Large intestine (tissue), 3 donors: Measurements from ENCODE around the gene XRN2. TPM values are rescaled to one million over a fixed set of nuclear protein-coding genes. Genes with fewer than 3 reads are reported as not detected.

Experiments
- DNase-seq, 2 donors: peaks; one replicate each; pipeline versions ENCODE4 v3.0.0 to v3.0.0-alpha.2; 2013
- H3K27ac ChIP-seq: one replicate; pipeline ENCODE4 v1.5.1; 2013; ENCODE audit warnings: low read length
- H3K27me3 ChIP-seq: 2 replicates; pipeline ENCODE4 v1.6.1; 2013; ENCODE audit warnings: low read length; ENCODE audit not compliant: control insufficient read depth, insufficient read depth
- H3K36me3 ChIP-seq: 2 replicates; pipeline ENCODE4 v1.6.1; 2013; ENCODE audit warnings: low read length; ENCODE audit not compliant: control insufficient read depth, insufficient read depth
- H3K4me1 ChIP-seq: one replicate; pipeline ENCODE4 v1.6.1; 2013; ENCODE audit warnings: low read length; ENCODE audit not compliant: control insufficient read depth, insufficient read depth
- H3K4me3 ChIP-seq: one replicate; pipeline ENCODE4 v1.5.1; 2013; ENCODE audit warnings: low read length
- H3K9me3 ChIP-seq: one replicate; pipeline ENCODE4 v1.6.1; 2013; ENCODE audit warnings: mild to moderate bottlenecking, low read depth, low read length, moderate library complexity; ENCODE audit not compliant: control insufficient read depth
- WGBS: methylation state at CpG from one replicate; pipeline ENCODE4 v1.1.5; 2013; ENCODE audit warnings: low lambda C conversion rate; ENCODE audit not compliant: insufficient coverage; 5-methylcytosine and 5-hydroxymethylcytosine counted together
- polyA plus RNA-seq: library from polyadenylated mRNA; unstranded; fragments of 120-200 nt; gene quantifications from one replicate; pipeline ENCODE4 v1.2.1, GENCODE V29; 2013

XRN2 gene
- polyA plus RNA-seq, 1 donor, result 52.7 TPM

- Histone ChIP-seq H3K27me3 (no peaks in the 10 kb centered on the region), H3K27ac (no peak overlapping the region), H3K4me1 (no peaks in the 10 kb centered on the region), H3K4me3 (no peak overlapping the region), H3K9me3 (no peaks in the 10 kb centered on the region), H3K36me3 (peaks cover 48% of the 10 kb centered on the region)
- DNase-seq, result no peak
- no CpG with 5 or more reads among the region's 5 CpGs for WGBS
These were observed 81.3 kb downstream of the XRN2 start for GRCh38 chr20:21384308-21384892.

GRCh38 chr20:21386111-21386510 is 83.0 kb downstream of the XRN2 start:
- H3K4me3 ChIP-seq, result no peak overlapping the region
- H3K4me1 ChIP-seq, result no peaks in the 10 kb centered on the region
- peaks cover 5% of the 10 kb centered on the region for H3K27me3 ChIP-seq
- no peak for DNase-seq
- H3K9me3 ChIP-seq, result no peaks in the 10 kb centered on the region
- H3K36me3 ChIP-seq, result peaks cover 42% of the 10 kb centered on the region
- no peak overlapping the region for H3K27ac ChIP-seq
- WGBS, result 100% methylated on average over 1 of the region's 5 CpGs

- no peaks in the 10 kb centered on the region for H3K4me1 ChIP-seq
- peaks cover 34% of the 10 kb centered on the region for H3K36me3 ChIP-seq
- no peak overlapping the region for H3K4me3 ChIP-seq
- no peak overlapping the region for H3K27ac ChIP-seq
- H3K9me3 ChIP-seq, result no peaks in the 10 kb centered on the region
- peaks cover 20% of the 10 kb centered on the region for H3K27me3 ChIP-seq
- no peak for DNase-seq
These were observed 84.4 kb downstream of the XRN2 start for GRCh38 chr20:21387528-21387927.

GRCh38 chr20:21388566-21388965 is 85.4 kb downstream of the XRN2 start:
- WGBS, result 100% methylated on average over 1 of the region's 1 CpG
- Histone ChIP-seq H3K9me3 (no peaks in the 10 kb centered on the region), H3K36me3 (peaks cover 30% of the 10 kb centered on the region), H3K4me3 (no peak overlapping the region), H3K27me3 (peaks cover 30% of the 10 kb centered on the region), H3K27ac (no peak overlapping the region), H3K4me1 (no peaks in the 10 kb centered on the region)
- DNase-seq, result no peak

- no peaks in the 10 kb centered on the region for H3K4me1 ChIP-seq
- H3K27ac ChIP-seq, result no peak overlapping the region
- WGBS, result 33% methylated on average over 1 of the region's 1 CpG
- peaks cover 24% of the 10 kb centered on the region for H3K36me3 ChIP-seq
- no peak overlapping the region for H3K4me3 ChIP-seq
- no peaks in the 10 kb centered on the region for H3K9me3 ChIP-seq
- peaks cover 38% of the 10 kb centered on the region for H3K27me3 ChIP-seq
- DNase-seq, result no peak
These were observed 86.2 kb downstream of the XRN2 start for GRCh38 chr20:21389368-21389767.

DNA sequence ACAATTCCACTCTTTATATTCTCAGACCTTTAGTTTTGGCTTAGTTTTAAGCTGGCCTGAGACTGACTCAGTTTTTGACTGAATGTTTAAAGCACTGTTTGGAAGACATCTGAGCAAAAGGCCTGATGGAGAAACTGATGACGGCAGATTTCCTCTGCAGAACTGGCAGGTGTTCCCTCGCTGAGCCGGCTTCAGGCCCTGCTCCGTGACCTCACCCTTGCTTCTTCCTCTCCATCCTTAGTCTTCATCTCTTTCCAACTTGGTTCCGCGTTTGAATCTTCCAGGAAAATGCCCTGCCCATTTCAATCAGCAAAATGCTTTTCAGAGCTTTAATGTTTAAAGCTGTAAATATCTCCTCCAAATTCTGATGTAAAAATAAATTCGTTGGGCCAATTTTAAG is 87.6 kb downstream of the XRN2 start:
- peaks cover 15% of the 10 kb centered on the region for H3K36me3 ChIP-seq
- no peaks in the 10 kb centered on the region for H3K4me1 ChIP-seq
- WGBS, result 80% methylated on average over 1 of the region's 7 CpGs
- H3K27ac ChIP-seq, result no peak overlapping the region
- no peaks in the 10 kb centered on the region for H3K9me3 ChIP-seq
- DNase-seq, result no peak
- H3K4me3 ChIP-seq, result no peak overlapping the region
- peaks cover 51% of the 10 kb centered on the region for H3K27me3 ChIP-seq

DNA sequence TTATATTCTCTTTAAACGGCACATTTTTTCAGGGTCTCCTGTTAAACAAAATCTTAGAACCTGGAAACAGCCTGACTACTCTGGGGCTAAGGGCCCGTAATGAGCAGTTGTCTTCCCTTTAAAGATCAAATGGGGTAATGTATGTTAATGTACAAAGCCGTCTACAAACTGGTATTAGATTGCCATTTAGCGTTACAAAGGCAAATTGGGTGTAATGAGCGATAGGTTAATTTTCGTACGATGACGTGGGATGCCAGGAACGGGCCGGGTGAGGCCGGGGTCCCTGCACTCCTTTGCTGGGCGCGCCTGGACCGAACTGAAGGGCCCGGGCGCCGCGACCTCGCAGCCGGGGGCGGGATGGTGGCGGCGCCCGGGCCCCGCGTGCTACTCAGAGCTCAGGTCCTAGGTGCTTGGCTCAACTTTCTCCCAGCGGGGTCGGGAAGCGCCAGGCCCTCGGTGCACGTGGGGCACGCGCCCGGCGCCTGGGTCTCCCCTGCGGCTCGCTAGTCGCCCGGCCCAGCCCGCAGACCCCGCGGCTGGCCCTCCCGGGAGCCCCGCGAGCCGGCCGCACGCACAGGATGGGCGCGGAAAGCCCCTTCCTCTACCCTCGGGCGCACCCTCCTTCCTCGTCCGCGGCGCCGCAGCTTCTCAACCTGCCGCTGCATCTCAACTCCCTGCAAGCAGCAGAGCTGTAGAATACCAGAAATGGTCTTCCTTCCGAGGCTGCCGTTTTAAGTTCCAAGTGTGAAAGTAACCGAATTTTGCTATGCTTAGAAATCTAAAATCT is 88.2 kb downstream of the XRN2 start:
- peaks cover 13% of the 10 kb centered on the region for H3K36me3 ChIP-seq
- H3K4me1 ChIP-seq, result no peaks in the 10 kb centered on the region
- H3K9me3 ChIP-seq, result no peaks in the 10 kb centered on the region
- WGBS, result 47% methylated on average over 3 of the region's 61 CpGs
- no peak overlapping the region for H3K4me3 ChIP-seq
- no peak overlapping the region for H3K27ac ChIP-seq
- peaks cover 55% of the 10 kb centered on the region for H3K27me3 ChIP-seq
- peak in 1 of 2 donors; percentile 31 for DNase-seq

DNA sequence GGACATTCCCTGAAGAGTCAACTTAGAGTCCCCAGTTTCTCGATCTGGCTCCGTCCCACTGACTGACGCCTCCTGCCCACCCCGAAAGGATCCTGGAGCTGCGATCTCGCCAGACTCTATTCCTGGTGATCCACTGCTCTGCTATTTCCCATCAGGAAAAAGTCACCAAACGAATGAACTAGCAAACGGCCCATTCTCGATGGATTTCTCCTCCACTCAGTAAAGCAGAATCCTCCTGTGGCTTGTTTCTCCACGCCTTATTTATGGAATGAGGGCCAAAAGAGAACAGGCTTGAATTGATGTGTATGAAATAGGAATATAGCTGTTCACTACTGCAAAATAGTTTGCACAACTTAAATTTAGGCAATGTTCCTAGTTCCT is 88.8 kb downstream of the XRN2 start:
- H3K36me3 ChIP-seq, result peaks cover 9% of the 10 kb centered on the region

GRCh38 chr20:21393166-21393565 is 90.0 kb downstream of the XRN2 start:
- no peak for DNase-seq
- WGBS, result 0% methylated on average over 1 of the region's 4 CpGs
- H3K4me1 ChIP-seq, result no peaks in the 10 kb centered on the region
- peaks cover 70% of the 10 kb centered on the region for H3K27me3 ChIP-seq
- no peak overlapping the region for H3K27ac ChIP-seq
- H3K36me3 ChIP-seq, result peaks cover 3% of the 10 kb centered on the region
- no peak overlapping the region for H3K4me3 ChIP-seq
- no peaks in the 10 kb centered on the region for H3K9me3 ChIP-seq

More for the DNA sequence above, 88.8 kb downstream of the XRN2 start:
- no CpG with 5 or more reads among the region's 10 CpGs for WGBS
- no peak overlapping the region for H3K4me3 ChIP-seq
- DNase-seq, result no peak
- no peaks in the 10 kb centered on the region for H3K4me1 ChIP-seq
- peaks cover 59% of the 10 kb centered on the region for H3K27me3 ChIP-seq
- H3K27ac ChIP-seq, result no peak overlapping the region
- H3K9me3 ChIP-seq, result no peaks in the 10 kb centered on the region

DNA sequence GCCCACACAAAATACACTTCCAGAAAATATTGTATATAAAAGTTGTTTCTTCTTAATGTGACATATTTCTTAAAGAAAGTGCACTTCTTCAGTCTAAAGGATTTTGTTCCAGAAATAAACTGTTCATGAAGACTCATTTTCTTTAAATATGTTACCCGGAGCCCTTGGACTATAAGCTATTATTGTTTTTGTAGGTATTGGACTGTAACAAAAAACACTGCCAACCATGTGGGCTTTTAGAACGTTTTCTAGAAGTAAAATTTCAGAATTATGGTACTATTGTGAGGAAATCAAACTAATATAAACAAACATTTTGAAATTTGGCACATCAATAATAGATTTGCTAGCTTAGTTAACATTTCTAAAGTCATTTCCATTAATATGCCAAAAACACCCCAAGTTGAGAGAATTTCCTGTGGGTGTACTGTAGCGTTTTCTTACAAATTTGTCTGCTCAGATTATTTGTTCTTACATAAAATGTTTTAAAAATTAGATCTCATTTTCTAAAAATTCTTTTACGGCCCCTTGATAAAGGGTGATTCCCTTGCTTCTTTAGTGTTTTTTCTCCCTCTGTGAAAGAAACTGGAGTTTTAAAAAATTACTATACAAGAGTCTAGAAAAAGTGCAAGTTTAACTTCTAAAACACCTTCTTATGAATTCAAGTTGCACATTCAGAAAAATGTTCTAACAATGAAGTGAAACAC is 90.8 kb downstream of the XRN2 start:
- Histone ChIP-seq H3K27ac (no peak overlapping the region), H3K36me3 (peaks cover 2% of the 10 kb centered on the region), H3K9me3 (no peaks in the 10 kb centered on the region), H3K4me1 (no peaks in the 10 kb centered on the region), H3K27me3 (peaks cover 76% of the 10 kb centered on the region), H3K4me3 (no peak overlapping the region)
- 83% methylated on average over 2 of the region's 4 CpGs for WGBS
- no peak for DNase-seq
